ENCODE results near the gene FBLN1. TPM values are rescaled to one million over a fixed set of nuclear protein-coding genes. Genes with fewer than 3 reads are reported as not detected.

The FBLN1 gene
- total and polyA plus RNA-seq, 2 of the 13 experiments (the other 11 are each of a cell fraction or from before 2014, with no cell fraction given) = 37.3 to 103 TPM

DNA sequence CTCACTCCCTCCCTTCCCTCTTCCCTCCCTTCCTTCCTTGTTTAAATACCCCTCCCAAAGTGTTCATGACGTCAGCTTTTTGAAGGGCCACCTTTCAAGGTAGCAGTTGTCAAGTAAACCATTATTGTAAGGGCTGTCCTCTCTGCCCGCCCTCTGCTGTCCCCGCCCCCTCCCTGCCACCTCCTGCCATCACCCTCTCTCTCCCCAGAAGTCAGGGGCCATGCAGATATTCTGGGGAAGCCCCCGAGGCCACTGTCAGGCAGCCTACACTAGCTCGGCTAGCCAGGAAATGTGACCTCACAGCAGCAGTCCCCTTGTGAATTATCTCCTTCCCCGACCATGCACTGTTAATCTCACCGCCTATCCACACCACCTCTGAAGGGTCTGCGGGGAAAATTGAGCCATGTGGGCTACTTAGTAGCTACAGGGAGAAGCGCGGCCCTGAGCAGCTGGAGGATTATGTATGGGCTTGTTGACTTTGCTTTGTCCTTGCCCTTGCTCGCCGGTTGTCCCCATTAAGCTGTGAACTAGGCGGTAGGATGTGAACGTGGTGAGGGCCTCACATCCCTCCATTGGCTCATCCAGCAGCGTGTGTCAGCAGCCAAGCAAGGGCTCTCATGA lies 126.9 kb downstream of the FBLN1 start (continued):
- TF ChIP-seq, protein P1, sequence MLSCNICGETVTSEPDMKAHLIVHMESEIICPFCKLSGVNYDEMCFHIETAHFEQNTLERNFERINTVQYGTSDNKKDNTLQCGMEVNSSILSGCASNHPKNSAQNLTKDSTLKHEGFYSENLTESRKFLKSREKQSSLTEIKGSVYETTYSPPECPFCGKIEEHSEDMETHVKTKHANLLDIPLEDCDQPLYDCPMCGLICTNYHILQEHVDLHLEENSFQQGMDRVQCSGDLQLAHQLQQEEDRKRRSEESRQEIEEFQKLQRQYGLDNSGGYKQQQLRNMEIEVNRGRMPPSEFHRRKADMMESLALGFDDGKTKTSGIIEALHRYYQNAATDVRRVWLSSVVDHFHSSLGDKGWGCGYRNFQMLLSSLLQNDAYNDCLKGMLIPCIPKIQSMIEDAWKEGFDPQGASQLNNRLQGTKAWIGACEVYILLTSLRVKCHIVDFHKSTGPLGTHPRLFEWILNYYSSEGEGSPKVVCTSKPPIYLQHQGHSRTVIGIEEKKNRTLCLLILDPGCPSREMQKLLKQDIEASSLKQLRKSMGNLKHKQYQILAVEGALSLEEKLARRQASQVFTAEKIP (CRISPR knock-in tag; IDR thresholded peaks at IDR 0.05; ENCODE audit: borderline replicate concordance) = no peak
- TF ChIP-seq, protein P2, sequence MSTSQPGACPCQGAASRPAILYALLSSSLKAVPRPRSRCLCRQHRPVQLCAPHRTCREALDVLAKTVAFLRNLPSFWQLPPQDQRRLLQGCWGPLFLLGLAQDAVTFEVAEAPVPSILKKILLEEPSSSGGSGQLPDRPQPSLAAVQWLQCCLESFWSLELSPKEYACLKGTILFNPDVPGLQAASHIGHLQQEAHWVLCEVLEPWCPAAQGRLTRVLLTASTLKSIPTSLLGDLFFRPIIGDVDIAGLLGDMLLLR (CRISPR knock-in tag; IDR thresholded peaks at IDR 0.05) = no peak; the same call in 1 of the 2 replicates
- TF ChIP-seq, protein P3, sequence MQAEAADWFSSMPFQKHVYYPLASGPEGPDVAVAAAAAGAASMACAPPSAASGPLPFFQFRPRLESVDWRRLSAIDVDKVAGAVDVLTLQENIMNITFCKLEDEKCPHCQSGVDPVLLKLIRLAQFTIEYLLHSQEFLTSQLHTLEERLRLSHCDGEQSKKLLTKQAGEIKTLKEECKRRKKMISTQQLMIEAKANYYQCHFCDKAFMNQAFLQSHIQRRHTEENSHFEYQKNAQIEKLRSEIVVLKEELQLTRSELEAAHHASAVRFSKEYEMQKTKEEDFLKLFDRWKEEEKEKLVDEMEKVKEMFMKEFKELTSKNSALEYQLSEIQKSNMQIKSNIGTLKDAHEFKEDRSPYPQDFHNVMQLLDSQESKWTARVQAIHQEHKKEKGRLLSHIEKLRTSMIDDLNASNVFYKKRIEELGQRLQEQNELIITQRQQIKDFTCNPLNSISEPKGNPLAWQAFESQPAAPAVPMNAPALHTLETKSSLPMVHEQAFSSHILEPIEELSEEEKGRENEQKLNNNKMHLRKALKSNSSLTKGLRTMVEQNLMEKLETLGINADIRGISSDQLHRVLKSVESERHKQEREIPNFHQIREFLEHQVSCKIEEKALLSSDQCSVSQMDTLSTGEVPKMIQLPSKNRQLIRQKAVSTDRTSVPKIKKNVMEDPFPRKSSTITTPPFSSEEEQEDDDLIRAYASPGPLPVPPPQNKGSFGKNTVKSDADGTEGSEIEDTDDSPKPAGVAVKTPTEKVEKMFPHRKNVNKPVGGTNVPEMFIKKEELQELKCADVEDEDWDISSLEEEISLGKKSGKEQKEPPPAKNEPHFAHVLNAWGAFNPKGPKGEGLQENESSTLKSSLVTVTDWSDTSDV (CRISPR knock-in tag; IDR thresholded peaks at IDR 0.05) = no peak
- no peak for TF ChIP-seq PHF20 (CRISPR knock-in tag; IDR thresholded peaks at IDR 0.05)
- TF ChIP-seq, protein P4, sequence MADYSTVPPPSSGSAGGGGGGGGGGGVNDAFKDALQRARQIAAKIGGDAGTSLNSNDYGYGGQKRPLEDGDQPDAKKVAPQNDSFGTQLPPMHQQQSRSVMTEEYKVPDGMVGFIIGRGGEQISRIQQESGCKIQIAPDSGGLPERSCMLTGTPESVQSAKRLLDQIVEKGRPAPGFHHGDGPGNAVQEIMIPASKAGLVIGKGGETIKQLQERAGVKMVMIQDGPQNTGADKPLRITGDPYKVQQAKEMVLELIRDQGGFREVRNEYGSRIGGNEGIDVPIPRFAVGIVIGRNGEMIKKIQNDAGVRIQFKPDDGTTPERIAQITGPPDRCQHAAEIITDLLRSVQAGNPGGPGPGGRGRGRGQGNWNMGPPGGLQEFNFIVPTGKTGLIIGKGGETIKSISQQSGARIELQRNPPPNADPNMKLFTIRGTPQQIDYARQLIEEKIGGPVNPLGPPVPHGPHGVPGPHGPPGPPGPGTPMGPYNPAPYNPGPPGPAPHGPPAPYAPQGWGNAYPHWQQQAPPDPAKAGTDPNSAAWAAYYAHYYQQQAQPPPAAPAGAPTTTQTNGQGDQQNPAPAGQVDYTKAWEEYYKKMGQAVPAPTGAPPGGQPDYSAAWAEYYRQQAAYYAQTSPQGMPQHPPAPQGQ (CRISPR knock-in tag; IDR thresholded peaks at IDR 0.05; ENCODE audit: borderline replicate concordance) = no peak
- no peak for TF ChIP-seq STAT5B (CRISPR knock-in tag; IDR thresholded peaks at IDR 0.05)
- no peak; the same call in 1 of the 2 replicates for TF ChIP-seq NR2F6 (IDR thresholded peaks at IDR 0.05)
- peak; percentile 47; the same call in 1 of the 2 replicates for TF ChIP-seq NR2F6 (CRISPR knock-in tag; IDR thresholded peaks at IDR 0.05)
- TF ChIP-seq ZNF530 (CRISPR knock-in tag; IDR thresholded peaks at IDR 0.05; ENCODE audit: low read depth) = no peak
- TF ChIP-seq ZNF343 (CRISPR knock-in tag; IDR thresholded peaks at IDR 0.05) = no peak
- peak; percentile 56; the same call in 1 of the 2 replicates for TF ChIP-seq ZNF350 (CRISPR knock-in tag; IDR thresholded peaks at IDR 0.05; ENCODE audit: borderline replicate concordance, low read depth)
- no peak for TF ChIP-seq ZNF724P (CRISPR knock-in tag; IDR thresholded peaks at IDR 0.05; ENCODE audit: borderline replicate concordance)
- TF ChIP-seq, protein P5, sequence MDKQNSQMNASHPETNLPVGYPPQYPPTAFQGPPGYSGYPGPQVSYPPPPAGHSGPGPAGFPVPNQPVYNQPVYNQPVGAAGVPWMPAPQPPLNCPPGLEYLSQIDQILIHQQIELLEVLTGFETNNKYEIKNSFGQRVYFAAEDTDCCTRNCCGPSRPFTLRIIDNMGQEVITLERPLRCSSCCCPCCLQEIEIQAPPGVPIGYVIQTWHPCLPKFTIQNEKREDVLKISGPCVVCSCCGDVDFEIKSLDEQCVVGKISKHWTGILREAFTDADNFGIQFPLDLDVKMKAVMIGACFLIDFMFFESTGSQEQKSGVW (CRISPR knock-in tag; IDR thresholded peaks at IDR 0.05; ENCODE audit: borderline replicate concordance) = no peak
- TF ChIP-seq, protein P6, sequence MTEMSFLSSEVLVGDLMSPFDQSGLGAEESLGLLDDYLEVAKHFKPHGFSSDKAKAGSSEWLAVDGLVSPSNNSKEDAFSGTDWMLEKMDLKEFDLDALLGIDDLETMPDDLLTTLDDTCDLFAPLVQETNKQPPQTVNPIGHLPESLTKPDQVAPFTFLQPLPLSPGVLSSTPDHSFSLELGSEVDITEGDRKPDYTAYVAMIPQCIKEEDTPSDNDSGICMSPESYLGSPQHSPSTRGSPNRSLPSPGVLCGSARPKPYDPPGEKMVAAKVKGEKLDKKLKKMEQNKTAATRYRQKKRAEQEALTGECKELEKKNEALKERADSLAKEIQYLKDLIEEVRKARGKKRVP (CRISPR knock-in tag; IDR thresholded peaks at IDR 0.05) = no peak
- no peak for TF ChIP-seq ADNP (CRISPR knock-in tag; IDR thresholded peaks at IDR 0.05)
- TF ChIP-seq TARDBP (CRISPR knock-in tag; IDR thresholded peaks at IDR 0.05) = peak; percentile 80; the same call in 1 of the 2 replicates
- TF ChIP-seq ELF4 (CRISPR knock-in tag; IDR thresholded peaks at IDR 0.05; ENCODE audit: borderline replicate concordance) = no peak
- no peak for TF ChIP-seq ZNF562 (CRISPR knock-in tag; IDR thresholded peaks at IDR 0.05; ENCODE audit: borderline replicate concordance)
- TF ChIP-seq ZNF563 (CRISPR knock-in tag; IDR thresholded peaks at IDR 0.05) = no peak; the same call in 1 of the 2 replicates

All from HepG2 (cell line).